ENCODE data around the gene SYMPK.

SYMPK gene

GRCh38 chr19:45782820-45783785 is 79.8 kb downstream of the SYMPK start:
- in situ Hi-C loops (cut with MboI; ENCODE audit: low sequenced_read_pairs), result no loop called here

GRCh38 chr19:45782162-45782691 is 80.7 kb downstream of the SYMPK start, which contains the start of gene DMPK:
Gene DMPK, minus strand, starts transcription at chr19:45782490. Its CDS starts 138 bp downstream, at chr19:45782352.
- in situ Hi-C loops (cut with MboI; ENCODE audit: low sequenced_read_pairs), result no loop called here

- in situ Hi-C loops (cut with MboI; ENCODE audit: low sequenced_read_pairs), result no loop called here
These were observed 81.5 kb downstream of the SYMPK start for GRCh38 chr19:45781214-45782161.

- in situ Hi-C loops (cut with MboI; ENCODE audit: low sequenced_read_pairs), result no loop called here
These were observed 82.3 kb downstream of the SYMPK start for GRCh38 chr19:45780448-45781213.

- in situ Hi-C loops (cut with MboI; ENCODE audit: low sequenced_read_pairs), result no loop called here
These were observed 82.8 kb downstream of the SYMPK start for GRCh38 chr19:45780146-45780447.

- in situ Hi-C loops (cut with MboI; ENCODE audit: low sequenced_read_pairs), result no loop called here
These were observed 83.5 kb downstream of the SYMPK start for GRCh38 chr19:45779231-45780145.

- in situ Hi-C loops (cut with MboI; ENCODE audit: low sequenced_read_pairs), result no loop called here
These were observed 84.8 kb downstream of the SYMPK start for GRCh38 chr19:45778010-45778661.

GRCh38 chr19:45777395-45777961 is 85.5 kb downstream of the SYMPK start:
- in situ Hi-C loops (cut with MboI; ENCODE audit: low sequenced_read_pairs), result no loop called here

- in situ Hi-C loops (cut with MboI; ENCODE audit: low sequenced_read_pairs), result no loop called here
These were observed 88.2 kb downstream of the SYMPK start for GRCh38 chr19:45774765-45775164.

GRCh38 chr19:45773384-45773783 is 89.6 kb downstream of the SYMPK start:
- in situ Hi-C loops (cut with MboI; ENCODE audit: low sequenced_read_pairs), result no loop called here

- in situ Hi-C loops (cut with MboI; ENCODE audit: low sequenced_read_pairs), result no loop called here
These were observed 90.0 kb downstream of the SYMPK start for GRCh38 chr19:45772912-45773311.

GRCh38 chr19:45772130-45772840 is 90.7 kb downstream of the SYMPK start:
- in situ Hi-C loops (cut with MboI; ENCODE audit: low sequenced_read_pairs), result no loop called here

- in situ Hi-C loops (cut with MboI; ENCODE audit: low sequenced_read_pairs), result no loop called here
These were observed 91.5 kb downstream of the SYMPK start for GRCh38 chr19:45771311-45771933.

GRCh38 chr19:45770192-45771101 is 92.5 kb downstream of the SYMPK start:
- in situ Hi-C loops (cut with MboI; ENCODE audit: low sequenced_read_pairs), result no loop called here

GRCh38 chr19:45769821-45770191 is 93.1 kb downstream of the SYMPK start:
- in situ Hi-C loops (cut with MboI; ENCODE audit: low sequenced_read_pairs), result no loop called here

- in situ Hi-C loops (cut with MboI; ENCODE audit: low sequenced_read_pairs), result no loop called here
These were observed 93.8 kb downstream of the SYMPK start, which contains the start of gene SIX5 for GRCh38 chr19:45768984-45769782. Gene SIX5, minus strand, starts transcription at chr19:45769252. Its CDS starts 408 bp downstream, at chr19:45768844.
